Measurements from ENCODE around the gene PARG.
"Not testable (repeated sequence)": the region's sequence is repeated elsewhere in the genome, so short reads cannot be mapped to it uniquely, and the experiment has no call there.

GRCh38 chr10:49899999-49900398, 41.8 kb downstream of the PARG start:
- not testable (repeated sequence) for TF ChIP-seq POLR2A, CTCF (IDR thresholded peaks at IDR 0.05)
